ENCODE data around the gene PCIF1.

The PCIF1 gene

GRCh38 chr20:45904583-45905504, 29.6 kb upstream of the PCIF1 start:
- no peak for DNase-seq

- no peak for DNase-seq
These were observed 28.9 kb upstream of the PCIF1 start for GRCh38 chr20:45905505-45906079.

- no peak for DNase-seq
These were observed 27.1 kb upstream of the PCIF1 start for GRCh38 chr20:45907219-45907948.

- no peak for DNase-seq
These were observed 26.4 kb upstream of the PCIF1 start for GRCh38 chr20:45908084-45908483.

GRCh38 chr20:45909336-45909808, 25.1 kb upstream of the PCIF1 start:
- DNase-seq: no peak

GRCh38 chr20:45909817-45910669, 24.4 kb upstream of the PCIF1 start:
- no peak for DNase-seq

- DNase-seq: peak; percentile 90
These were observed 23.6 kb upstream of the PCIF1 start for GRCh38 chr20:45910670-45911485.

- DNase-seq: peak; percentile 20
These were observed 22.8 kb upstream of the PCIF1 start, which contains the start of gene PLTP for GRCh38 chr20:45911486-45912343. Gene PLTP (minus strand): TSS chr20:45912155. CDS start chr20:45911452, 703 bp downstream.

- no peak for DNase-seq
These were observed 22.2 kb upstream of the PCIF1 start for GRCh38 chr20:45912344-45912682.

GRCh38 chr20:45913116-45913515, 21.4 kb upstream of the PCIF1 start:
- DNase-seq: no peak

- no peak for DNase-seq
These were observed 16.7 kb upstream of the PCIF1 start for GRCh38 chr20:45917790-45918141.

- no peak for DNase-seq
These were observed 16.2 kb upstream of the PCIF1 start for GRCh38 chr20:45918182-45918737.

- no peak for DNase-seq
These were observed 15.5 kb upstream of the PCIF1 start for GRCh38 chr20:45918779-45919537.

- DNase-seq: no peak
These were observed 14.7 kb upstream of the PCIF1 start for GRCh38 chr20:45919542-45920399.

GRCh38 chr20:45920462-45921336, 13.8 kb upstream of the PCIF1 start:
- no peak for DNase-seq

GRCh38 chr20:45921337-45922189, 12.9 kb upstream of the PCIF1 start:
- DNase-seq: no peak

Measured in stimulated activated naive CD4-positive, alpha-beta T cell treated with Interleukin-2 at 50 U/mL for 16 hours (primary cell).